ENCODE measurements around the gene OR8G1. TPM values are rescaled to one million over a fixed set of nuclear protein-coding genes. Genes with fewer than 3 reads are reported as not detected.

OR8G1 gene
- total and polyA plus RNA-seq, 2 of the 8 experiments (the other 6 are each of a cell fraction or from before 2014, with no cell fraction given) = not detected

DNA sequence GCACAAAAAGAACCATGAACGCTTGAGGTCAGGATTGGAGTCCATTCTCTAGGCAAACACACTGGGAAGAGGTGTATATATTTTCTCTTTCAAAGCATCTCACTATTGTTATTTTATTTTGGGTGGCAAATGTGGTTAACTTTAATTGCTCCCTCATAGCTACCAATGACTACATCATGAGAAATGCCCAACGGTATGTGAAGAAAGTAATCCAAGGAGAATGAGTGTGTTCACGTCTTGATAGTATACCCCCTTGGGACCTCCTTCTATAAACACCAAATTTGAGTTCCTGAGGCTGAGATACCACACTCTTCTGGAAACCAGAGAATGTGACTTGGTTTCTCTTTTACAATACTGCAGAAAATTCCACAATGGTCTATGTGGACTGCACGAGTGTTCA lies 57.0 kb downstream of the OR8G1 start (continued):
- TF ChIP-seq, protein P1, sequence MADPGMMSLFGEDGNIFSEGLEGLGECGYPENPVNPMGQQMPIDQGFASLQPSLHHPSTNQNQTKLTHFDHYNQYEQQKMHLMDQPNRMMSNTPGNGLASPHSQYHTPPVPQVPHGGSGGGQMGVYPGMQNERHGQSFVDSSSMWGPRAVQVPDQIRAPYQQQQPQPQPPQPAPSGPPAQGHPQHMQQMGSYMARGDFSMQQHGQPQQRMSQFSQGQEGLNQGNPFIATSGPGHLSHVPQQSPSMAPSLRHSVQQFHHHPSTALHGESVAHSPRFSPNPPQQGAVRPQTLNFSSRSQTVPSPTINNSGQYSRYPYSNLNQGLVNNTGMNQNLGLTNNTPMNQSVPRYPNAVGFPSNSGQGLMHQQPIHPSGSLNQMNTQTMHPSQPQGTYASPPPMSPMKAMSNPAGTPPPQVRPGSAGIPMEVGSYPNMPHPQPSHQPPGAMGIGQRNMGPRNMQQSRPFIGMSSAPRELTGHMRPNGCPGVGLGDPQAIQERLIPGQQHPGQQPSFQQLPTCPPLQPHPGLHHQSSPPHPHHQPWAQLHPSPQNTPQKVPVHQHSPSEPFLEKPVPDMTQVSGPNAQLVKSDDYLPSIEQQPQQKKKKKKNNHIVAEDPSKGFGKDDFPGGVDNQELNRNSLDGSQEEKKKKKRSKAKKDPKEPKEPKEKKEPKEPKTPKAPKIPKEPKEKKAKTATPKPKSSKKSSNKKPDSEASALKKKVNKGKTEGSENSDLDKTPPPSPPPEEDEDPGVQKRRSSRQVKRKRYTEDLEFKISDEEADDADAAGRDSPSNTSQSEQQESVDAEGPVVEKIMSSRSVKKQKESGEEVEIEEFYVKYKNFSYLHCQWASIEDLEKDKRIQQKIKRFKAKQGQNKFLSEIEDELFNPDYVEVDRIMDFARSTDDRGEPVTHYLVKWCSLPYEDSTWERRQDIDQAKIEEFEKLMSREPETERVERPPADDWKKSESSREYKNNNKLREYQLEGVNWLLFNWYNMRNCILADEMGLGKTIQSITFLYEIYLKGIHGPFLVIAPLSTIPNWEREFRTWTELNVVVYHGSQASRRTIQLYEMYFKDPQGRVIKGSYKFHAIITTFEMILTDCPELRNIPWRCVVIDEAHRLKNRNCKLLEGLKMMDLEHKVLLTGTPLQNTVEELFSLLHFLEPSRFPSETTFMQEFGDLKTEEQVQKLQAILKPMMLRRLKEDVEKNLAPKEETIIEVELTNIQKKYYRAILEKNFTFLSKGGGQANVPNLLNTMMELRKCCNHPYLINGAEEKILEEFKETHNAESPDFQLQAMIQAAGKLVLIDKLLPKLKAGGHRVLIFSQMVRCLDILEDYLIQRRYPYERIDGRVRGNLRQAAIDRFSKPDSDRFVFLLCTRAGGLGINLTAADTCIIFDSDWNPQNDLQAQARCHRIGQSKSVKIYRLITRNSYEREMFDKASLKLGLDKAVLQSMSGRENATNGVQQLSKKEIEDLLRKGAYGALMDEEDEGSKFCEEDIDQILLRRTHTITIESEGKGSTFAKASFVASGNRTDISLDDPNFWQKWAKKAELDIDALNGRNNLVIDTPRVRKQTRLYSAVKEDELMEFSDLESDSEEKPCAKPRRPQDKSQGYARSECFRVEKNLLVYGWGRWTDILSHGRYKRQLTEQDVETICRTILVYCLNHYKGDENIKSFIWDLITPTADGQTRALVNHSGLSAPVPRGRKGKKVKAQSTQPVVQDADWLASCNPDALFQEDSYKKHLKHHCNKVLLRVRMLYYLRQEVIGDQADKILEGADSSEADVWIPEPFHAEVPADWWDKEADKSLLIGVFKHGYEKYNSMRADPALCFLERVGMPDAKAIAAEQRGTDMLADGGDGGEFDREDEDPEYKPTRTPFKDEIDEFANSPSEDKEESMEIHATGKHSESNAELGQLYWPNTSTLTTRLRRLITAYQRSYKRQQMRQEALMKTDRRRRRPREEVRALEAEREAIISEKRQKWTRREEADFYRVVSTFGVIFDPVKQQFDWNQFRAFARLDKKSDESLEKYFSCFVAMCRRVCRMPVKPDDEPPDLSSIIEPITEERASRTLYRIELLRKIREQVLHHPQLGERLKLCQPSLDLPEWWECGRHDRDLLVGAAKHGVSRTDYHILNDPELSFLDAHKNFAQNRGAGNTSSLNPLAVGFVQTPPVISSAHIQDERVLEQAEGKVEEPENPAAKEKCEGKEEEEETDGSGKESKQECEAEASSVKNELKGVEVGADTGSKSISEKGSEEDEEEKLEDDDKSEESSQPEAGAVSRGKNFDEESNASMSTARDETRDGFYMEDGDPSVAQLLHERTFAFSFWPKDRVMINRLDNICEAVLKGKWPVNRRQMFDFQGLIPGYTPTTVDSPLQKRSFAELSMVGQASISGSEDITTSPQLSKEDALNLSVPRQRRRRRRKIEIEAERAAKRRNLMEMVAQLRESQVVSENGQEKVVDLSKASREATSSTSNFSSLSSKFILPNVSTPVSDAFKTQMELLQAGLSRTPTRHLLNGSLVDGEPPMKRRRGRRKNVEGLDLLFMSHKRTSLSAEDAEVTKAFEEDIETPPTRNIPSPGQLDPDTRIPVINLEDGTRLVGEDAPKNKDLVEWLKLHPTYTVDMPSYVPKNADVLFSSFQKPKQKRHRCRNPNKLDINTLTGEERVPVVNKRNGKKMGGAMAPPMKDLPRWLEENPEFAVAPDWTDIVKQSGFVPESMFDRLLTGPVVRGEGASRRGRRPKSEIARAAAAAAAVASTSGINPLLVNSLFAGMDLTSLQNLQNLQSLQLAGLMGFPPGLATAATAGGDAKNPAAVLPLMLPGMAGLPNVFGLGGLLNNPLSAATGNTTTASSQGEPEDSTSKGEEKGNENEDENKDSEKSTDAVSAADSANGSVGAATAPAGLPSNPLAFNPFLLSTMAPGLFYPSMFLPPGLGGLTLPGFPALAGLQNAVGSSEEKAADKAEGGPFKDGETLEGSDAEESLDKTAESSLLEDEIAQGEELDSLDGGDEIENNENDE (IDR thresholded peaks at IDR 0.05; ENCODE audit: insufficient replicate concordance, low read length) = no peak
- no peak for TF ChIP-seq NANOG (IDR thresholded peaks at IDR 0.05; ENCODE audit: insufficient read depth, low read depth, low read length, poor library complexity, severe bottlenecking)
- TF ChIP-seq GTF2F1 (IDR thresholded peaks at IDR 0.05; ENCODE audit: borderline replicate concordance, low read depth, low read length) = no peak

Measured in H1 (cell line).